ENCODE measurements around the gene PIK3AP1.

The PIK3AP1 gene

DNA sequence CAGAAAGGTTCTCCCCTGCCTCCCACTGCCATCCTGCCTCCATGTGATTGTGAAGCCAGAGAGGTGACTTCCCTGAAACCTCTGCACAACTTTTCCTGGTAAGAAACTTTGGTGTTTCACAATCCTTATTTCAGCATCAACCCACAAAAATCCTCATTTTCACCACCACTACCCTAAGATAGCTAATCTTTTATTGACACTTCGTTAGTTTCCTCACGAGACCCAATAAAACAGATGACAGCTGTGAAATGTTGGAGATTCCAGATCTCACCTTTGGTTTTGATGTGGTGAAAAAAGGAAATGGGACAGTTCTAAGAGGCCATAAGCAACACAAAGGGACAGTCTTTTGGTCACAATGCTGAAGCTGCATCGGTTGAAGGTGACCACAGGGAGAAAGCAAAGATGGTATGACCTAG, 73.6 kb downstream of the PIK3AP1 start:
- no peaks in the 10 kb centered on the region for H3K36me3 ChIP-seq (ENCODE audit: insufficient read depth, low read depth, low read length)
- H3K4me3 ChIP-seq (ENCODE audit: low read length): no peak overlapping the region
- H3K4me1 ChIP-seq (ENCODE audit: insufficient read depth, low read length): no peaks in the 10 kb centered on the region
- no peaks in the 10 kb centered on the region for H3K27me3 ChIP-seq (ENCODE audit: insufficient read depth, low read length)
- no peak overlapping the region for H3K9ac ChIP-seq (ENCODE audit: low read depth, low read length)
- H3K9me3 ChIP-seq (ENCODE audit: insufficient read depth, low read depth, low read length): no peaks in the 10 kb centered on the region
- no peak overlapping the region for H3K27ac ChIP-seq (ENCODE audit: low read length)

GRCh38 chr10:96646301-96646700, 74.0 kb downstream of the PIK3AP1 start:
- no peak overlapping the region for H3K27ac ChIP-seq (ENCODE audit: low read length)
- H3K36me3 ChIP-seq (ENCODE audit: insufficient read depth, low read depth, low read length): no peaks in the 10 kb centered on the region
- H3K4me3 ChIP-seq (ENCODE audit: low read length): no peak overlapping the region
- H3K4me1 ChIP-seq (ENCODE audit: insufficient read depth, low read length): no peaks in the 10 kb centered on the region
- no peaks in the 10 kb centered on the region for H3K9me3 ChIP-seq (ENCODE audit: insufficient read depth, low read depth, low read length)
- H3K27me3 ChIP-seq (ENCODE audit: insufficient read depth, low read length): no peaks in the 10 kb centered on the region
- H3K9ac ChIP-seq (ENCODE audit: low read depth, low read length): no peak overlapping the region

DNA sequence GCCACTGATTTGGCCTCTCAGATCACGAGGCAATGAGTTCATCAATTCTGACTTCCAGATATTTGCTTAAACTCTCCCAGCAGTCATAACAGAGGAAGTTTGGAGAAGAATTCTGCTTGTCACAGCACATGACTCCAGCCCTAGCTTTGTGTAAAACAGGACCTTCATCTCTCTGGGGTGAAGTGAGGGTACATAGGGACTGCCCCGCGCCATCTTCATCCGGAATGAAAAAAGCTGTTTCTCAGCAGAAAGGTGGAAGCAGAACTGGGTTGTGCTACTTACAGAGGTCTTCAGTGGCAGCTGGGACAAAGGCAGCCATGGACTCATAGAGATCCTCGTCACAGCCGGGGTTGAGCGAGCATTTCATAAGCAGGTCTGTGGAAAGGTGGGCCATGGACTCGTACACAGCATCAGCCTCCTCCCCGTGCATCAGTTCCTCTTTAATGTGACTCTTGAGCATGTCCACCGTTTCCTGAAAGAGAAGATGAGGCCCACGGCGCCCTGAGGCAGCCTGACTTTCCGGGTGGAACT, 75.1 kb downstream of the PIK3AP1 start:
- no peaks in the 10 kb centered on the region for H3K4me1 ChIP-seq (ENCODE audit: insufficient read depth, low read length)
- no peaks in the 10 kb centered on the region for H3K36me3 ChIP-seq (ENCODE audit: insufficient read depth, low read depth, low read length)
- H3K9ac ChIP-seq (ENCODE audit: low read depth, low read length): no peak overlapping the region
- no peak overlapping the region for H3K27ac ChIP-seq (ENCODE audit: low read length)
- H3K9me3 ChIP-seq (ENCODE audit: insufficient read depth, low read depth, low read length): no peaks in the 10 kb centered on the region
- H3K27me3 ChIP-seq (ENCODE audit: insufficient read depth, low read length): no peaks in the 10 kb centered on the region
- H3K4me3 ChIP-seq (ENCODE audit: low read length): no peak overlapping the region

DNA sequence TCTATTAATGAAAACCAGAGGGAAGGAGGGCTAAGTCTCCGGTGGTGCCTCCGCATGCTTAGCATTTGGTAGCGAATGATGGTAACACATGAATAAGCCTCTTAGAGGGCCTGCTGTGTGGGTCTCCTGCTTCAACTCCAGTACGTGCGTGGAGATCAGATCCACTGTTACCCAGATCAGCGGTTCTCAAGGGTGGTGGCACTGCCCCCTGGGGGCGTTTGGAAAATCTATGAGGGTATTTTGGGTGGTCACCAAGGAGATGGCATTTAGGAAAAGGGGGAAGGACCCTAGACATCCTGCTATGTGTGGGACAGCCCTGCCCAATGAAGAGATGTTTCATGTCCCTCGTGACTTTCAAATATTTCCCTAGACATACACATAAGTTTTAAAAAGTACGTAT, 76.4 kb downstream of the PIK3AP1 start:
- Histone ChIP-seq H3K4me1 (ENCODE audit: insufficient read depth, low read length) (no peaks in the 10 kb centered on the region), H3K4me3 (ENCODE audit: low read length) (no peak overlapping the region), H3K9ac (ENCODE audit: low read depth, low read length) (no peak overlapping the region), H3K27ac (ENCODE audit: low read length) (no peak overlapping the region), H3K27me3 (ENCODE audit: insufficient read depth, low read length) (no peaks in the 10 kb centered on the region), H3K9me3 (ENCODE audit: insufficient read depth, low read depth, low read length) (no peaks in the 10 kb centered on the region), H3K36me3 (ENCODE audit: insufficient read depth, low read depth, low read length) (no peaks in the 10 kb centered on the region)

- Histone ChIP-seq H3K27ac (ENCODE audit: low read length) (no peak overlapping the region), H3K4me3 (ENCODE audit: low read length) (no peak overlapping the region), H3K27me3 (ENCODE audit: insufficient read depth, low read length) (no peaks in the 10 kb centered on the region), H3K9ac (ENCODE audit: low read depth, low read length) (no peak overlapping the region), H3K4me1 (ENCODE audit: insufficient read depth, low read length) (no peaks in the 10 kb centered on the region), H3K36me3 (ENCODE audit: insufficient read depth, low read depth, low read length) (no peaks in the 10 kb centered on the region), H3K9me3 (ENCODE audit: insufficient read depth, low read depth, low read length) (no peaks in the 10 kb centered on the region)
Measured at GRCh38 chr10:96642973-96643372, 77.3 kb downstream of the PIK3AP1 start.

- Histone ChIP-seq H3K4me1 (ENCODE audit: insufficient read depth, low read length) (no peaks in the 10 kb centered on the region), H3K36me3 (ENCODE audit: insufficient read depth, low read depth, low read length) (no peaks in the 10 kb centered on the region), H3K9ac (ENCODE audit: low read depth, low read length) (no peak overlapping the region), H3K4me3 (ENCODE audit: low read length) (no peak overlapping the region), H3K27ac (ENCODE audit: low read length) (no peak overlapping the region), H3K9me3 (ENCODE audit: insufficient read depth, low read depth, low read length) (no peaks in the 10 kb centered on the region), H3K27me3 (ENCODE audit: insufficient read depth, low read length) (no peaks in the 10 kb centered on the region)
Measured at GRCh38 chr10:96642530-96642929, 77.8 kb downstream of the PIK3AP1 start.

GRCh38 chr10:96641396-96642295, 78.7 kb downstream of the PIK3AP1 start:
- Histone ChIP-seq H3K9ac (ENCODE audit: low read depth, low read length) (no peak overlapping the region), H3K27ac (ENCODE audit: low read length) (no peak overlapping the region), H3K4me1 (ENCODE audit: insufficient read depth, low read length) (no peaks in the 10 kb centered on the region), H3K4me3 (ENCODE audit: low read length) (no peak overlapping the region), H3K9me3 (ENCODE audit: insufficient read depth, low read depth, low read length) (no peaks in the 10 kb centered on the region), H3K27me3 (ENCODE audit: insufficient read depth, low read length) (no peaks in the 10 kb centered on the region), H3K36me3 (ENCODE audit: insufficient read depth, low read depth, low read length) (no peaks in the 10 kb centered on the region)

DNA sequence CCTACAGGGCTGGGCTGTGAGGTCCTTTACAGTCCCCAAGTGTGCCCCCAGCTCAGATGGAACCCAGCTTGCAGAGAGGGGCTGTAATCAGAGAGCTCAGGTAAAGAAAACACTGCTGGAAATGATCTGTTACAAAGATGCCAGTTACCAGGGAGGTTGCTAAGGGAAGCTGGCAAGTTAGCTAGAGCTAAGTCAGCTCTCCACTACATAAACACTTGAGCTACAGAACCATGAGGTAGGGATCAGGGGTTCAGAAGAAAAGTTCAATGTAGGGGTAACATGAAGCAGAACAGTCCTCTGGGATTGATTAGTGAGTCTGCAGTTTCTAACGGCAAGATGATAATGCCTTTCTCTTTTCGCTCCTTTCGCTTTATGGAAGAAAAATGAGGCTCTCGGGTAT, 80.4 kb downstream of the PIK3AP1 start:
- H3K36me3 ChIP-seq (ENCODE audit: insufficient read depth, low read depth, low read length): no peaks in the 10 kb centered on the region
- no peaks in the 10 kb centered on the region for H3K4me1 ChIP-seq (ENCODE audit: insufficient read depth, low read length)
- no peak overlapping the region for H3K4me3 ChIP-seq (ENCODE audit: low read length)
- no peak overlapping the region for H3K27ac ChIP-seq (ENCODE audit: low read length)
- no peak overlapping the region for H3K9ac ChIP-seq (ENCODE audit: low read depth, low read length)
- no peaks in the 10 kb centered on the region for H3K27me3 ChIP-seq (ENCODE audit: insufficient read depth, low read length)
- H3K9me3 ChIP-seq (ENCODE audit: insufficient read depth, low read depth, low read length): no peaks in the 10 kb centered on the region

GRCh38 chr10:96638696-96639095, 81.6 kb downstream of the PIK3AP1 start:
- Histone ChIP-seq H3K4me3 (ENCODE audit: low read length) (no peak overlapping the region), H3K27me3 (ENCODE audit: insufficient read depth, low read length) (no peaks in the 10 kb centered on the region), H3K9me3 (ENCODE audit: insufficient read depth, low read depth, low read length) (no peaks in the 10 kb centered on the region), H3K9ac (ENCODE audit: low read depth, low read length) (no peak overlapping the region), H3K27ac (ENCODE audit: low read length) (no peak overlapping the region), H3K4me1 (ENCODE audit: insufficient read depth, low read length) (no peaks in the 10 kb centered on the region), H3K36me3 (ENCODE audit: insufficient read depth, low read depth, low read length) (no peaks in the 10 kb centered on the region)

DNA sequence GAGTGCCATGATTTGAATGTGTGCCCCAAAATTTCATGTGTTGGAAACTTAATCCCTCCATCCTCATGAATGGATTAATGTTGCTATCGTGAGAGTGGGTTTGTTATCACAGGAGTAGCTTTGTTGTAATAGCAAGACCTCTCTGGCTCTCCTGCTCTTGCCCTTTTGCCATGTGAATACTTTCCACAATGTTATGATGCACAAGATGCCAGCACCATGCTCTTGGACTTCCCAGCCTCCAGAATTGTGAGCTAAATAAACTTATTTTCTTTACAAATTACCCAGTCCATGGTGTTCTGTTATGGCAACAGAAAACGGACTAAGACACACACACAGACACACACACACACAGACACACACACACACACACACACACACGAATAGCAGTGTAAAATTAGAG, 82.2 kb downstream of the PIK3AP1 start:
- H3K4me1 ChIP-seq (ENCODE audit: insufficient read depth, low read length): no peaks in the 10 kb centered on the region
- no peak overlapping the region for H3K4me3 ChIP-seq (ENCODE audit: low read length)
- H3K27me3 ChIP-seq (ENCODE audit: insufficient read depth, low read length): no peaks in the 10 kb centered on the region
- H3K36me3 ChIP-seq (ENCODE audit: insufficient read depth, low read depth, low read length): no peaks in the 10 kb centered on the region
- H3K27ac ChIP-seq (ENCODE audit: low read length): no peak overlapping the region
- H3K9me3 ChIP-seq (ENCODE audit: insufficient read depth, low read depth, low read length): no peaks in the 10 kb centered on the region
- H3K9ac ChIP-seq (ENCODE audit: low read depth, low read length): no peak overlapping the region

DNA sequence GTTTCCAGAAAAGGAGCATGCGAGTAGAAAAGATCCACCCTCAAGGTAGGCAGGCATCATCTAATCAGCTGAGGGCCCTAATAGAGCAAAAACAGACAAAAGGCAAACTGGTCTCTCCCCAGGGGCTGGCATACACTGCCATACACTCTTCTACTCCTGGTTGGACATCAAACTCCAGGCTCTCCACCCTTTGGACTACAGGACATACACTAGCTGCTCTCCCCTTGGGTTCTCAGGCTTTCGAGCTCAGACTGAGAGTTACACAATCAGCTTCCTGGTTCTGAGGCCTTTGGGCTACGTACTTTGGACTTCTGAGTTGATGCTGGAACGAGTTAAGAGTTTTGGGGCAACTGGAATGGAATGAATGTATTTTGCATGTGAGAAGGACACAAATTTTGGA, 82.6 kb downstream of the PIK3AP1 start:
- Histone ChIP-seq H3K9ac (ENCODE audit: low read depth, low read length) (no peak overlapping the region), H3K36me3 (ENCODE audit: insufficient read depth, low read depth, low read length) (no peaks in the 10 kb centered on the region), H3K4me3 (ENCODE audit: low read length) (no peak overlapping the region), H3K27me3 (ENCODE audit: insufficient read depth, low read length) (no peaks in the 10 kb centered on the region), H3K27ac (ENCODE audit: low read length) (no peak overlapping the region), H3K9me3 (ENCODE audit: insufficient read depth, low read depth, low read length) (no peaks in the 10 kb centered on the region), H3K4me1 (ENCODE audit: insufficient read depth, low read length) (no peaks in the 10 kb centered on the region)

GRCh38 chr10:96636551-96636950, 83.8 kb downstream of the PIK3AP1 start:
- no peak overlapping the region for H3K27ac ChIP-seq (ENCODE audit: low read length)
- H3K9ac ChIP-seq (ENCODE audit: low read depth, low read length): no peak overlapping the region
- no peaks in the 10 kb centered on the region for H3K27me3 ChIP-seq (ENCODE audit: insufficient read depth, low read length)
- no peaks in the 10 kb centered on the region for H3K36me3 ChIP-seq (ENCODE audit: insufficient read depth, low read depth, low read length)
- no peaks in the 10 kb centered on the region for H3K9me3 ChIP-seq (ENCODE audit: insufficient read depth, low read depth, low read length)
- H3K4me3 ChIP-seq (ENCODE audit: low read length): no peak overlapping the region
- H3K4me1 ChIP-seq (ENCODE audit: insufficient read depth, low read length): no peaks in the 10 kb centered on the region

Measured in iPS-20b (cell line).